Activated gamma-delta T cell treated with anti-CD3 and anti-CD28 coated beads, Interleukin-2, amount 50 U/mL, for 16 hours (primary cell): Measurements from ENCODE around the gene CD74.

Experiments used
- DNase-seq: peaks from one replicate; pipeline ENCODE4 v3.0.0-alpha.2; 2020; ENCODE audit warnings: low read depth

The CD74 gene

DNA sequence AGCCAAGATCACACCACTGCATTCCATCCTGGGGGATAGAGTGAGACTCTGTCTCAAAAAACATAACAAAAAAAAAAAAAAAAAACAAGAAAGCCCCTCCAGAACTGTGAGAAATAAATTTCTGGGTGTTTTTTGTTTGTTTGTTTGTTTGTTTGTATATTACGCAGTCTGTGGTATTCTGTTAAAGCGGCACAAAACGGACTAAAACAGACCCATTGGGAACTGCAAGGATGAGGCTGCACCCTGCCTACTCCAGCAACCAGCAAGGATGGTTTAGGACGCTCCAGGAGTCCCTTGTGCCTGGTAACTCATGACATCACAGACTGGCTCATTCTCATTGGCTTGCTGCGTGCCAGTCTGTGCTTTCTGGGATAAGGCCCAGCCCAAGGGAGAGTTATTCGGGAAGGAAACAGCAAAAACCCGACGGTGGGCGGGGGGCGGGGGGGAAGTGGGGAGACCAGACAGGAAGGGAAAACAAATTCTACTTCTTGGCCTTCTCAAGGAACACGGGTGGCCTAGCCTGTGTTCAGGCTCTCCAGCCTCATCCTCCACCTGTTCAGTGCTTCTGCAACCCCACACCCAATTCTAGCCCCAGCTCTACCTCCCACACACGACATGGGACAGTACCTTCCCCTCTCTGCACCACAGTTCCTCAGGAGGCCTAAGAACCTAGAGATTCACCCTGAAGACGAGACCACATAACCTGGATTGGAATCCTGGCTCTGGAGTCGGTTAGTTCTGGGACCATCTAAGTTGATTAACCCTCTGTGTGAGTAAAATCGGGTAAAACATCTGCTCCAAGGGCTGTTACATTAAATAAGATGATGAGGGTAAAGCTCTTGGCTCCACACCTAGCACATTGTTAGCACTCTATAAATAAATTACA is 2.8 kb downstream of the CD74 start:
- DNase-seq = no peak

- no peak for DNase-seq
These were observed 4.3 kb downstream of the CD74 start for GRCh38 chr5:150408231-150408943.

DNA sequence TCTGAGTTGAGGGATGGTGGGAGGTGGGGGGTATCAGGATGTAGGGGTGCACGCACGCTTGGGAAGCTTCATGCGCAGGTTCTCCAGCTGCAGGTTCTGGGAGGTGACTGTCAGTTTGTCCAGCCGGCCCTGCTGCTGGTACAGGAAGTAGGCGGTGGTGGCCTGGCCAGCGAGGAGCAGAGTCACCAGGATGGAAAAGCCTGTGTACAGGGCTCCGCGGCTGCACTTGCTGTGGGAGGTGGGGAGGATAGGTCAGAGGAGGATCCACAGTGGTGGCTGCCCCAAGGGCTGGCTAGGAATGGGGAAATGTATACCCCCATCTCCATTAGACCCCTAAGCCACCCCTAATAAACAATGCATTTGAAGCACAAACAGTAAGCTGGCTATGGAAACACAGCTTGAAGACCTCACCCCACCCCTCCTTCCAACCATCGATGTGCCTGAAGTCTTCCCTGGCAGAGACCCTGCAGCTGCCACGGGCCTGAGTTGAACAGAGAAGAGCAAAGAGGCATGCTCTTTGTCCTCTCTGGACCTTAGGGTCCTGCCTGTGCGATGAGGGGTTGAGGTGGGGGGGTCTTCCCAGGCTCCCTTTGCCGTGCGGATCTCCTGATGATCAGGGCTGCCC is 5.5 kb downstream of the CD74 start:
- no peak for DNase-seq

GRCh38 chr5:150406723-150407095 is 6.0 kb downstream of the CD74 start:
- no peak for DNase-seq

DNA sequence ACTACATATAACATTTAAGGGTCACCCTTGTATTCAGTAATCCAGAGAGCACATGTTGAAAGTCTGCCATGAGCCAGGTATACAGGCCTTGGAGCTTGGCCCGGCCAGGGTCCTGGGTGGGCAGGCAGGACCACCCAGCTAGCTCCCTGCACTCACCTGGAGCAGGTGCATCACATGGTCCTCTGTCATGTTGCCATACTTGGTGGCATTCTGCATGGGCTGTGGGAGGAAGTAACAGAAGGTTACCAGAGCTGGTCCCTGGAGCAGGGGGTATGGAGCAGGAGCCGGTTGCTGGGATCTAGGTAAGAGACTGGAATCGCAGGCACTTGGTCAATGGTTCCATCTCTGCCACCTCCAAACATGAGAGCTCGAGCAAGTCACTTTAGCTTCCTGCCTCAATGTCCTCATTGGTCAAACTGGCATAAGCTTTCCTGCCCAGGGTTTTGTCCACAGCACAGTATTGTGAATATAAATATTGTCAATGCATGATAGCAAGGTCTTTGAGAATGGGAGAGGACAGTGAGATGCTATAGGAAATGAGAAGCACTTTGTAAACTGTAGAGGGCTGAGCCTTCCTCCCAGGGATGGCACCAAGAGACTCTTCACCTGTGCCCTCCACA is 6.5 kb downstream of the CD74 start:
- DNase-seq = no peak

DNA sequence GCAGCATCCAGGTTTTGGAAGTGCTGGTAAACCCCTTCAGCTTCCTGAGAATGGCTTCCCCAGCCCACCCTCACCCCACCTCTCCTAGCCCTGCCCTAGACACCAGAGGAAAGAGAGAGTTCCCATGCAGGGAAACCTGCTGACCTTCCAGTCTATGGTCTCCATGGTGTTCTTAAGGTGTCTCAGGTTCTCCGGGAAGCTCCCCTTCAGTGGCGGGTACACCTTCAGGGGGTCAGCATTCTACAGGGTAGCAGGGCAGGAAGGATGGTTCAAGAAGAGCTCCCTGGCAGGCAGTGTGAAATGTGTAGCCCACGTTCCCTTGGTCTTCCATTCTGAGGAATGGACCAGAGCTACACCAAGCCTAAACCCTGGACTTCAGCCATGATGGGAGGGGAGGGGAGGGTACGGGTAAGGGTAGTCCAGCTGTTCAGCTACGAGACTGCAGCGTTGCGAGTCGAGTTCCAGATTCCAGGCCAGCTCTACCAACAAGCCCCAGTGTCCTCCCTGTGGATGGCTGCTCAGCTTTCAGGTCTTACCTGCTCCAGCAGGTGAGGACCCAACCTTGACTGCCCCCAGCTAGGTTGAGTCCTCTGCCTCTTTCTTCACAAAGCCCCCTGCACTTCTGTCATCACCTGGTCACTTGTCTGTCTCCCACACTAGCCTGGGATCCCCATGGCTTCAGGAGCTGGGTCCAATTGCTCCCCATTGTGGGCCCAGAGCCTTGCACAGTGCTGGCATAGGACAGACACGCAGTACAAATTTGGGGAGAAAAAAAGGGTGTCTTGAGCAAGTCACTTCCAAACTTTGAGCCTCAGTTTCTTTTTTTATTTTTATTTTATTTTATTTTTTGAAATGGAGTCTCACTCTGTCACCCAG is 7.5 kb downstream of the CD74 start:
- DNase-seq = no peak

DNA sequence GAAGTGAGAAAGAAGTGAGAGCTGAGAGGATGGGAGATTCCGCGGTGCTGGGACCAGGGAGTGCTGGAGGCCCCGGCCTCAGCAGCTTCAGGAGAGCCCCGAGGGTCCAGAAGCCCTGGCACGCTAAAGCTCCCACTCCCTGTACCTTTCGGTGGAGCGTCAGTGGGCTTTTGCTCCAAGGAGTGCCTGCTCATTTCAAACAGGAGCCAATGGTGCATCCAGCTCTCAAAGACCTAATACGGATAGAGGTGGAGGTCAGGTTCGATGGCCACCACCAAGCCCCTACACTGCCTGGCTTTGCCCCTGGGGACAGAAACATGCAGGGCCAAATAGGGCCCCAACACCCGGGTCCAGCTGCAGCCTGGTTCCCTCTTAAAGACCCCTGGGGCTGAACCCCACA is 8.2 kb downstream of the CD74 start:
- no peak for DNase-seq

- no peak for DNase-seq
These were observed 8.6 kb downstream of the CD74 start for GRCh38 chr5:150404121-150404520.

GRCh38 chr5:150402901-150403342 is 9.8 kb downstream of the CD74 start:
- no peak for DNase-seq

DNA sequence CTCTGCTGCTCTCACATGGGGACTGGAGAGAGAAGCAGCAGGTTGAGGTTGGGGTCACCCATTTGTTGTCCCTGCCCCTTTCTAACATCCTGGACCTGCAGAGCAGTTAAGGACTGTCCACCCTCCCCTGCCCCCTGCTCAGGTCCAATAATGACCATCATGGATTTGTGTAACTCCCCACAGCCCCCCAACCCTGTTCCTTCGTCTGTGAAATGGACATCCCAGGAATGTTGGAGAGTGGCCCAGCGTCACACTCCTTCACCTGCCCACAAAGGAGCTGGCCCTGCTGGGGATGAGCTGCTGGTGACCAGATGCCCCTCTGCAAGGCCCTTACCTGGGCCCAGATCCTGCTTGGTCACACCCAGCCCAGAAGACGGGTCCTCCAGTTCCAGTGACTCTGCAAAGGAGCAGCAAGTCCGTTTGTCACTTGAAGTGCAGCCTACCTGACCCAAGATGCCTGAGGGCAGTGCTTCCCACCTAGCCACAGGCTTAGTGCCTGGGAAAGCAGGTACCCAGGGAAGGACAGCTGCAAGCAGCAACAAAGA is 10.4 kb downstream of the CD74 start:
- no peak for DNase-seq

GRCh38 chr5:150401376-150402228 is 11.1 kb downstream of the CD74 start:
- no peak for DNase-seq

DNA sequence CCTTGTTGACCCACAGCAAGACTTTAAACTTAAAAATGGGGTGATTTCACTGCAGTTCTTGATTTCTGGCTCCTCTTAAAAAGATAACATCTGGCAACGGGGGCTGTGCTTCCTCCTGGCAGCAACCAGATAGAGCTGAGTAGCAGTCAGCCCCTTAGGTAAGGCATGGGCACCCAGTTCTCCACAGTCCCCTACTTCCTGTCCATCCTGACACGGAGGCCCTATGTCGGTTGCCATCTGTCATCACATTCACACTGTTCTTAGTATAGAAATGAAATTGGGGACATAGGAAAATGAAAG is 11.7 kb downstream of the CD74 start:
- no peak for DNase-seq

- DNase-seq = no peak
These were observed 12.2 kb downstream of the CD74 start for GRCh38 chr5:150400316-150401075.

DNA sequence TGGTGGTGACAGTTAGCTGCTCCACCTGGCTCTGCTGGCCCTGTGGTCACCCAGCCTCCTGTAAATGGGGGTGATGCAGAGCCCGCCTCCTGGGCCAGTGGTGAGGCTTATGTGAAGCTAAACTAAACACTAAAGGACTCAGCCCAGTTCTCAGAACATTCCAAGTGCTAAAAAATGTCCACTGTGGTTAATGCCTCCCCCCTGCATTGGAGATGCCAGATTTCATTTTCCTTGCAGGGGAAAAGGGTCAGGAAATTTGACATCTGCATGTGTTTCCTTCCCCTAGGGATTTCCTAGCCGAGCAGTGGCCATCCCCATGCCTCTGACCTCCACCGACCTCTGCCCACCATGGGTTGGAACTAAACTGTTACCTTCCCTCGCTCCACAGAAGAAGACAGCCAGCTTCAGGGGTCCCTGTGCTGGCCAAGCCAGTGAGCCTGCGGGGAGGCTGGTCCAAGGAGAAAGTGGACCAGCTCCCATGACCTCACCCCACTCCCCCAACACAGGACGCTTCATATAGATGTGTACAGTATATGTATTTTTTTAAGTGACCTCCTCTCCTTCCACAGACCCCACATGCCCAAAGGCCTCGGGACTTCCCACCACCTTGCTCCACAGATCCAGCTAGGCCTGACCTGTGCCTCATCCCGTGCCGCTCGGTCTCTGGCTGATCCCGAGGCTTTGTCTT is 13.0 kb downstream of the CD74 start:
- no peak for DNase-seq

DNA sequence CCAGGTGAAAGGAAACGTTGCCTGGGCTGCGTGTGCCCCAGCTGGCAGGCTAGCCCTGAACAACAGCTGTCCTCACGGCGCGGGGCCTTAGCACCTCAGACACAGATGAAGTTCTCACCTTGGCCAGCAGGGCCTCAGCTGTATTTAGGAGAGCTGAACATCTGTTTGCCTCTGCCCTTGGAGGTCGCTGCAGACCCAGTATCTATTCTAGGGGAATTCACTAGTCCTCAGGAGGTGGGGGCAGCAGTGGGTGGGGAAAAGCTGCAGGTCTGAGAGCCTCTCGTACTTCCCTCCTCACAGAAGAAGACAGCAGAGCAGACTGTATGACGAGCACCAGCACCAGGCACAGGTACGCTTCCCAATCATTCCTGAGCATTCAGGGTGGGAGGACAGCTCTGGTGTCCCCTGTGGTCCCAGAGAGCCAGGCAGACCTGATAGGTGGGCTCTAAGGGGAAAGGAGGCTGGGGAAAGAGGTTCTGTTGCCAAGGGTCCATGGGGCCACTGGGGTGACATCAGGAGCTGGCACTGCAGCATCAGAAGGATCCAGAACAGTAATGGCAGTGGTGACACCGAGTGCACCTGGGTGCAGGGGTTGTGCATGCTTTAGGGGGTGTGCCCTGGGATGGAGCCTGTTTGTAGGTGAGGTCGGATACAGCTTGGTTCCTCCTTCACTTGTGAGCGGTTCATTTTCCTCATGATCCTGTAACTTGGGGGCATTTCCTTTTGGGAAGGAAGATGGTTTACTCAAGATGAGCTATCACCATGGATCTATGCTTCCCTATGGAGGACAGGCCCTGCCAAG is 13.8 kb downstream of the CD74 start:
- DNase-seq = no peak

DNA sequence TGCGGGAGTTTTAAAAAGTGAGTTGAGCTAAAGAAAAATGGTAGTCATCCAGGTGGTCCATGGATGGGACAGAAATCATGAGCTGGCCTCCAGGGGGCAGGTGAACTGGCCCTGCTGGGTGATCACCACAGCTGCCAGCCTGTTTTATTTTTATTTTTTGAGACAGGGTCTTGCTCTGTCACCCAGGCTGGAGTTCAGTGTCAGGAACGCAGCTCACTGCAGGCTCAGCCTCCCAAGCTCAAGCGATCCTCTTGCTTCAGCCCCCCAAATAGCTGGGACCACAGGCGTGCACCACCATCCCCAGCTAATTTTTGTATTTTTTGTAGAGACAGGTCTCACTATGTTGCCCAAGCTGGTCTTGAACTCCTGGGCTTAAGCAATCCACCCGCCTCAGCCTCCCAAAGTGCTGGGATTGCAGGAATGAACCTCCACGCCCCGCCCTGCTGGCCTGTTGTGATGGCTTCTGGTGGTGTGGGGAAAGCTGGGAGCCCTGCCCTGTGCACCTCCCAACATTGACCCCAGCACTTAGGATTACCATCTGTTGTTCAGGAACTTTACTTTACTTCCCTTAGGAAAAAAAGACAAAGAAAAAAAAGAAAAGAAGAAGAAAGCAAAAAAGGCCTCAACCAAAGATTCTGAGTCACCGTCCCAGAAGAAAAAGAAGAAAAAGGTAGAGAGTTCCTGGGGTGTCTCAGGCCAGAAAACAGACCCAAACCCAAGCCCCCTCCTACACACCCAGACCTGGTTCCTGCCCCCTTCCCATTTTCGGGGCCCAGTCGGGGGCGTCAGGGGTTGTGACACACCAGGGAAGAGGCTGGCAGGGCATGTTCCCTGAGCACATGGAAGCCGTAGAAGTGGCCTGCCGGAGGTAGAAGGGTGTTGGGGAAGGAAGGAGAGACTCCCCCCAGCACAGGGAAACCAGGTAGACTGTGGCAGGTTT is 14.7 kb downstream of the CD74 start:
- no peak for DNase-seq

GRCh38 chr5:150397146-150397781 is 15.4 kb downstream of the CD74 start:
- DNase-seq = no peak
